HepG2 (cell line): ENCODE results near the gene SMNDC1.

Source experiments
- KAT7 ChIP-seq: IDR thresholded peaks from 2 replicates; pipeline ENCODE4 v1.6.1; 2018; ENCODE audit warnings: borderline replicate concordance, missing compliant biosample characterization
- MEIS1 ChIP-seq: sonication (generic); formaldehyde crosslinking; IDR thresholded peaks from 2 replicates; pipeline ENCODE4 v1.9.0; 2021; ENCODE audit warnings: mild to moderate bottlenecking, missing genetic modification reagents, moderate library complexity, borderline replicate concordance
- ZBTB21 ChIP-seq: sonication (generic); formaldehyde crosslinking; IDR thresholded peaks from 2 replicates; pipeline ENCODE4 v1.4.0; 2020; ENCODE audit warnings: missing genetic modification reagents
- ZNF160 ChIP-seq: sonication (generic); formaldehyde crosslinking; IDR thresholded peaks from 2 replicates; pipeline ENCODE4 v1.8.0; 2022; ENCODE audit warnings: mild to moderate bottlenecking, inconsistent platforms, missing genetic modification reagents
- ZNF224 ChIP-seq: sonication (generic); formaldehyde crosslinking; IDR thresholded peaks from 2 replicates; pipeline ENCODE4 v1.5.0; 2020; ENCODE audit warnings: mild to moderate bottlenecking, missing genetic modification reagents
- ZNF317 ChIP-seq: sonication (generic); formaldehyde crosslinking; IDR thresholded peaks from 2 replicates; pipeline ENCODE4 v1.5.0; 2020; ENCODE audit warnings: mild to moderate bottlenecking, missing genetic modification reagents
- TF ChIP-seq, protein P1 (sequence below): sonication (generic); formaldehyde crosslinking; IDR thresholded peaks from 2 replicates; pipeline ENCODE4 v1.5.0; 2020; ENCODE audit warnings: mild to moderate bottlenecking, missing genetic modification reagents, borderline replicate concordance

DNA sequence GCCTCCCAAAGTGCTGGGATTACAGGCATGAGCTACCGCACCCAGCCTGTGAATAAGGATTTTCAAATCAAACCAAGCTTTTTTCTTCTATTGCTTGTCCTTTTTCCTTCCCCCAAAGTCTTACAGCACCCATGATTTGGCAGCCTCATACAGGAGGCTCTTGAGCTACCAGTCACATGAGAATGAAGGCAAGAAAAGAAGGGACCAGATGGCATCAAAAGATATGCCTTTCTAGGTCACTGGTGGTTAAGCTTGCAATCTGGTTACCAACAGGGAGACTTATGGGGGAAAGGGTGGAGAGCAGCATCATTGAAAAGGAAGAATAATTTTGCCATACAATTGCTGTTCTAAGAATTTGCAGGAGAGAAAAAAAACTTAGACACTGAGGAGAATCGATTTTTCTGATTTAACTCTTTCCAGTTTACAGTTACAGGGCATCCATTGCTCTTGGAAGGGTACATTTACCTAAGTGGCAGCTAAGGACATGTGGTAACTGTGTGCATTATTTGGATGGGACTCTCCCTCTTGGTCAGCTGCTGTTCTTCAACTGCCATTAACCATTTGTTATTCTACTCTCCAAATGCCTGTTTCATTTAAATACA, 29.5 kb downstream of the SMNDC1 start:
- TF ChIP-seq MEIS1 (CRISPR knock-in tag) (no peak), ZNF160 (no peak), ZNF224 (CRISPR knock-in tag) (no peak), ZNF317 (CRISPR knock-in tag) (no peak), KAT7 (CRISPR knock-in tag) (no peak), ZBTB21 (CRISPR knock-in tag) (no peak)
- TF ChIP-seq, protein P1, sequence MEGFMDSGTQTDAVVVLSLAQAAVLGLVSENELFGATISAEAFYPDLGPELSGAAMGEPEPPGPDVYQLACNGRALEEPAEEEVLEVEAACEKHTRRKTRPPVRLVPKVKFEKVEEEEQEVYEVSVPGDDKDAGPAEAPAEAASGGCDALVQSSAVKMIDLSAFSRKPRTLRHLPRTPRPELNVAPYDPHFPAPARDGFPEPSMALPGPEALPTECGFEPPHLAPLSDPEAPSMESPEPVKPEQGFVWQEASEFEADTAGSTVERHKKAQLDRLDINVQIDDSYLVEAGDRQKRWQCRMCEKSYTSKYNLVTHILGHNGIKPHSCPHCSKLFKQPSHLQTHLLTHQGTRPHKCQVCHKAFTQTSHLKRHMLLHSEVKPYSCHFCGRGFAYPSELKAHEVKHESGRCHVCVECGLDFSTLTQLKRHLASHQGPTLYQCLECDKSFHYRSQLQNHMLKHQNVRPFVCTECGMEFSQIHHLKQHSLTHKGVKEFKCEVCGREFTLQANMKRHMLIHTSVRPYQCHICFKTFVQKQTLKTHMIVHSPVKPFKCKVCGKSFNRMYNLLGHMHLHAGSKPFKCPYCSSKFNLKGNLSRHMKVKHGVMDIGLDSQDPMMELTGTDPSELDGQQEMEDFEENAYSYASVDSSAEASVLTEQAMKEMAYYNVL (CRISPR knock-in tag), result no peak
